ENCODE data around the gene RFX1.

GRCh38 chr19:13965926-13966683 lies 40.0 kb downstream of the RFX1 start:
- no peak for TF ChIP-seq CTCF (tag by site-specific recombination; IDR thresholded peaks at IDR 0.05)
- no peak for TF ChIP-seq ZNF394 (tag by site-specific recombination; IDR thresholded peaks at IDR 0.05; ENCODE audit: borderline replicate concordance)
- TF ChIP-seq ZNF23 (tag by site-specific recombination; IDR thresholded peaks at IDR 0.05; ENCODE audit: borderline replicate concordance) = no peak
- TF ChIP-seq ZNF416 (tag by site-specific recombination; IDR thresholded peaks at IDR 0.05) = no peak
- TF ChIP-seq ZNF121 (tag by site-specific recombination; IDR thresholded peaks at IDR 0.05) = no peak
- no peak for TF ChIP-seq ZNF76 (tag by site-specific recombination; IDR thresholded peaks at IDR 0.05; ENCODE audit: borderline replicate concordance, low read depth)
- TF ChIP-seq ZBTB26 (tag by site-specific recombination; optimal IDR thresholded peaks at IDR 0.05) = no peak
- TF ChIP-seq ZNF398 (tag by site-specific recombination; IDR thresholded peaks at IDR 0.05) = no peak
- no peak for TF ChIP-seq PRDM1 (tag by site-specific recombination; IDR thresholded peaks at IDR 0.05)
